Posterior vena cava (tissue), 2 donors: ENCODE measurements around the gene WASHC1. TPM values are rescaled to one million over a fixed set of nuclear protein-coding genes. Genes with fewer than 3 reads are reported as not detected.
"Not testable (repeated sequence)": the region's sequence is repeated elsewhere in the genome, so short reads cannot be mapped to it uniquely, and the experiment has no call there.

Experiments used
- DNase-seq: peaks from one replicate; pipeline ENCODE4 v3.0.0-alpha.2; 2020; ENCODE audit warnings: low spot score
- intact Hi-C, 2 donors: fragments of 100-400 bp; cut with DNase I; formaldehyde crosslinking; loops; one replicate each; pipeline versions ENCODE4 v1.14.1 to v1.14.2; 2022 to 2023
- total RNA-seq, 2 donors: library from RNA; stranded (reverse); fragmentation: NEBNext Ultra II Directional; extraction: Animal tissue kit (Norgen Biotek cat#: 25700); gene quantifications; one replicate each; pipeline ENCODE4 v1.2.1, GENCODE V29; 2021
- donor health status: DM: yes; HTN: yes; CAD: no.
- donor health status: DM: yes; HTN: yes; CAD: no.

WASHC1 gene
- total RNA-seq, 2 donors from 2014 or later = 12.9 to 13.5 TPM

- intact Hi-C loops, DNase-seq: not testable (repeated sequence)
Observed at GRCh38 chr9:28775-29174, 481 bp downstream of the WASHC1 start.

GRCh38 chr9:21621-22020, 7.6 kb downstream of the WASHC1 start:
- DNase-seq = peak; percentile 72
- intact Hi-C loops = not testable (repeated sequence)

- DNase-seq, intact Hi-C loops: not testable (repeated sequence)
Observed at GRCh38 chr9:16875-17274, 12.4 kb downstream of the WASHC1 start.

- DNase-seq = peak; percentile 84
- intact Hi-C loops = not testable (repeated sequence)
Observed at GRCh38 chr9:14129-14809, 15.0 kb downstream of the WASHC1 start.

GRCh38 chr9:11206-11605, 18.1 kb downstream of the WASHC1 start:
- DNase-seq = peak; percentile 93
- intact Hi-C loops = not testable (repeated sequence)

- intact Hi-C loops = not testable (repeated sequence)
- DNase-seq = peak; percentile 85
Observed at GRCh38 chr9:10653-11053, 18.6 kb downstream of the WASHC1 start.

GRCh38 chr9:10207-10606, 19.0 kb downstream of the WASHC1 start:
- DNase-seq, intact Hi-C loops: not testable (repeated sequence)

Other genes with a start within 250 kb of the WASHC1 start
- under 1 TPM; 0.24 to 0.32 TPM for gene FOXD4, start 89.0 kb upstream of the WASHC1 start, total RNA-seq
- 10 to 100 TPM; 26.7 to 35.7 TPM for gene ZNG1A, start 149.6 kb upstream of the WASHC1 start, total RNA-seq
- 10 to 100 TPM; 17.9 to 20.6 TPM for gene DOCK8, start 185.4 kb upstream of the WASHC1 start, total RNA-seq